GM21367 (cell line): ENCODE results near the gene DUSP9.
"Not testable (repeated sequence)": the region's sequence is repeated elsewhere in the genome, so short reads cannot be mapped to it uniquely, and the experiment has no call there.

Source experiments
- ATAC-seq: cut with Tn5 transposase; IDR thresholded peaks from one replicate; pipeline ENCODE4 v1.9.1; 2021; ENCODE audit not compliant: unreplicated experiment

Gene DUSP9

GRCh38 chrX:153670748-153671588 lies 24.0 kb downstream of the DUSP9 start:
- ATAC-seq, result no peak

- no peak for ATAC-seq
Observed at GRCh38 chrX:153671589-153672530, 24.9 kb downstream of the DUSP9 start.

- ATAC-seq, result no peak
Observed at GRCh38 chrX:153672531-153673427, 25.8 kb downstream of the DUSP9 start.

- no peak for ATAC-seq
Observed at GRCh38 chrX:153673428-153674218, 26.6 kb downstream of the DUSP9 start, which contains the start of gene PNCK. Gene PNCK (minus strand): TSS chrX:153673813. CDS start chrX:153673076, 737 bp downstream.

DNA sequence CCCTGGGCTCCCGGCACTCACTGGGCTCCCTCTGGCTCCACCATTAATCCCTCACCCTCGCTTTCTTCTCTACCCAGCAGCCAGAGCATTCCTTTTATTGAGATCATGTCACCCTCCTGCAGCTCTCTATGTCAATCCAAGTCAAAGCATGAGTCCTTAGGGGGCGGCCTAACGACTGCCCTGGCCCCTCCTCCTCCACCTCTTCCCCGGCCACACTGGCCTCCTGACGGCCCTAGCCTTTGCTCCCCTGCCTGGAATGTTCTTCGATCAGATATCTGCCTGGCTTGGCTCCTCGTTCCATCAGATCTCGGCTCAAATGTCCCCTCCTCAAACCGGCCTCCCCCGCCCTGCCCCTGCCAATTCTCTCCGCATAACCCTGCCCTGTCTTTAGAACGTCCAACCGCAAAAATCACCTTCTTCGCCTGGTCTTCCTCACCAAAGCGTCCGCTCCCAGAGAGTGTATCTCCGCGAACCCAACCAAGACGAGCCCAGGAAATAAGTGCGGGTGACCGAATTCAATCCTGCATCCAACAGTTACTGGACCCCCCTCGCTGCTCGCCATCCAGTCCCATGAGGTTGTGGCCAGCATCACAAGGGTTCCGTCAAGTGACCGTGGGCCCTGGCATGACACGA lies 27.3 kb downstream of the DUSP9 start:
- no peak for ATAC-seq

DNA sequence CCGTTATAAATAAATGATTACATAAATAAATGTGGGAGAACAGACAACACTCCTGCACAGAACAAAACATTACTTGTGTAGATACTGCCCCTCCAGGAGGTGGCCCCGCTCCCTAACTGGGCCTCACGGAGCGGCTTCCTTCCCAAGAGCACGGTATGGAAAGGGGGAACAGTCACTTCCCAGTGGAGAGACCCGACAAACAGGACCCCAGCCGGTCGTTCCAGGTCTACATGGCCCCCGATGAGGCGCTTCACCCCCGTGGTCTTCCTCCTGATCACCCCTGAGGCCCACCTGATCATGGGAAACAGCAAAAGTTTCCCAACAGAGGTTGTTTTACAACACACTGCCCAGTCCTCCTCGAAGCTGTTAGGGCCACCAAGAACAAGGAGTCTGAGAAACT lies 34.2 kb downstream of the DUSP9 start:
- ATAC-seq, result no peak

- not testable (repeated sequence) for ATAC-seq
Observed at GRCh38 chrX:153683486-153683885, 36.5 kb downstream of the DUSP9 start.

- ATAC-seq, result no peak
Observed at GRCh38 chrX:153684467-153685155, 37.6 kb downstream of the DUSP9 start.

GRCh38 chrX:153685156-153685536 lies 38.1 kb downstream of the DUSP9 start:
- no peak for ATAC-seq

DNA sequence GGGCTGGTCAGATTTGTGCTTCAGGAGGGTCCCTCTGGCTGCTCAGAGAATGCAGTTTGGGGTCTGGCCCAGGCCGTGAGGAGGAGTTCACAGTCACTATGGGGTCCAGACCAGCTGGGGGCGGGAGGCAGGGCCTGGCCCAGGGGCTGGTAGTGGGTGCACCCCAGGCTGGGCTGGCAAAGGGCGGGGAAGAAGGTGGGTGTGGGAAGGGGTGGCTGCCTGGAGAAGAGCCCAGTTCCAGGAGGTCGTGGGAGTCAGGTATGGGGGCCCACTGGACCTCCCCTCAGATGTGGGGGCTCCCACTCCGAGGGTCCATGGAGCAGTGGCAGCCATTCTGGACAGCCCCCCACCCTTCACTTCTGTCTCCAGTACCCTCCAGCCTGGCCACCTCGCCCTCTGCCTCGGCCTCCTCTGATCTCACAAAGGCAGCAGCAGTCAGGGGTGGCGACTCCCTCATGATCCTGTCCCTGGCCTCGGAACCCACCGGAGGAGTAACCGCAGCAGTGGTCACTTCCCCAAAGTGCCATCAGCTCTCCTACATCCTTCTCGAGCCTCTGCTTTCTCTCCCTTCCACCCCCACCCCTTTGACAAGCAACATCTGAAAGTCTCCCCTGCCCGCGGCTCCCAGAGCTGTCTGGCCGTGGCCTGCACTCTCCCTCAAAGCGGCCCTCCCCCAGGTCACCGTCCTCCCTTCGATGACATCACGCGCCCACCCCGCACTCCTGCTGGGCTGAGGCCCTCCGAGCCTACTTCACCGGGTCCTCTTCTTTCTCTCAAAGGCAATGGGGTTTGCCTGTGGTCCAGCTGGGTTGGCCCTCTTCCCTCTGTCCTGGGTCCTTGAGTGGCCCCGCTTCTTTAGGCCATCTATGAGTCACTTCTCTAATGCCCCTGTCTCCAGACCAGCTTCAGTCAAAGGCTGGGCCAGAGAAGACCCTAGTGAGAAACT lies 39.0 kb downstream of the DUSP9 start:
- ATAC-seq, result no peak

- no peak for ATAC-seq
Observed at GRCh38 chrX:153686711-153687110, 39.7 kb downstream of the DUSP9 start.

DNA sequence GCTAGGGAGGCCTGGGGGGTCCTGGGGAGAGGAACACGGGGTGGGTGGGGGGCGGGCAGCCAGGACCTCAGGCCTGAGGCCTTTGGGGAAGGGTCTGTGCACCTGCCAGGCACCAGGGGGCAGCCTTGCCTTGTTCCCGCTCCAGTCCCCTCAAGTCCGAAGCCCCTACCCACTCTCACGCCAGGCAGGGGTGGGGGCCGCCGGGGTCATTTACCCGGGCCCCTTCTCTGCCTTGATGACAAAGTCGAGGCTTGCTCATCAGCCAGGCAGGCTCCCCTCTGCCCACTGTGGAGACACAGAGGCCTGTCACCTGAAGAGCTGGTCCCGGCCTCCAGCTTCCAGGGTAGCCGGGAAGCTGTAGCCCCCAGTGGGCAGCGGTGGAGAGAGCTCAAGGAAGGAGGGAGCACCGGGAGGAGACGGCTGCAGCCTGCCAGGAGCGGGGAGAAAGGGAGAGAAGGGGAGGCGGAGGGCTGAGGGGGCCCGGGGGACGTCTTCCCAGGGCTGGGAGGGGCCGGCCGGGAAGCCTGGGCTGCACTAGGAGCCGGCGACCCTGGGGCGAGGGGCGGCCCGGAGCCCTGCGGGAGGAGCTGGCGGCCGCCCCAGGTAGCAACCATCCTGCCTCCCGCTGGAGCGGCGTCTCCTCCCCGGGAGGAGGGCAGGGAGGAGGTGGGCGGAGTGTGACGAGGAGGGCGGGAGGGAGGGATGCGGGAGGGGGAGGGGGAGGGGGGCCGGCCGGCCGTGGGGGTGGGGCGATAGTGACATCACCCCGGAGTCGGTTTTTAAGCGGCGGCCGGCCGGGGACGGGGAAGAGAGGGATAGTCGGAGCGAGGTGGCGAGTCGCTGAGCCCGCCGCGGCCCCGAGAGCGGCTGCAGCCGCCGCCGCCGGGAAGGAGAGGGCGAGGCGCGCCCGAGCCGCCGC lies 40.4 kb downstream of the DUSP9 start, which contains the start of gene SLC6A8:
Gene SLC6A8 (plus strand): TSS at position 806 of the 919 bp plus-strand sequence. CDS start 649 bp downstream, outside the sequence.
- ATAC-seq, result no peak

DNA sequence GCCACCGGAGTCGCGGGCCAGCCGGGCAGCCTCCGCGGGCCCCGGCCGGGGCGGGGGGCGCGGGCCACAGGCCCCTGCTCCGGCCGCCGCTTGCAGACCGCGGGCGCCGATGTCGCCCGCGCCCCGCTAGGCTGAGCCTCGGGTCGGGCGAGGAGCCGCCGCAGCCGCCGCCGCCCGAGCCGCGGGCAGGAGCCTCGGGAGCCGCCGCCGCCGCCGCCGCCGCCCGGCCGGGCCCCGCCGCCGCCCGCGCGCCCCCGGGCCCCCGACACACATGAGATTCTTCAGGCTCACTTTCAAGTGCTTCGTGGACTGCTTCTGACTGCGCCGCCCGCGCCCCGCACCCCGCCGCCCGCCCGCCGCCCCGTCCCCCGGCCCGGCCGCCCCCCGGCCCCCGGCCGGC lies 41.1 kb downstream of the DUSP9 start:
- no peak for ATAC-seq

DNA sequence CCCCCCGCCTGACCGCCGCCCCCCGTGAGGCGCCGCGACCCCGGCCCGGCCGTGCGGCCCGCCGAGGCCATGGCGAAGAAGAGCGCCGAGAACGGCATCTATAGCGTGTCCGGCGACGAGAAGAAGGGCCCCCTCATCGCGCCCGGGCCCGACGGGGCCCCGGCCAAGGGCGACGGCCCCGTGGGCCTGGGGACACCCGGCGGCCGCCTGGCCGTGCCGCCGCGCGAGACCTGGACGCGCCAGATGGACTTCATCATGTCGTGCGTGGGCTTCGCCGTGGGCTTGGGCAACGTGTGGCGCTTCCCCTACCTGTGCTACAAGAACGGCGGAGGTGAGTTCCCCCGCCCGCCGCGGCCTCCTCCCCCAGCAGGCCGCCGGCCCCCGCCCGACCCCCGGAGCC lies 41.5 kb downstream of the DUSP9 start:
- ATAC-seq, result no peak

GRCh38 chrX:153688911-153689590 lies 42.0 kb downstream of the DUSP9 start:
- ATAC-seq, result no peak
